Trophoblast cell (in vitro differentiated cells and primary cell): ENCODE measurements around the gene INAVA.
"Not testable (repeated sequence)": the region's sequence is repeated elsewhere in the genome, so short reads cannot be mapped to it uniquely, and the experiment has no call there.

Source experiments
- DNase-seq, 2 donors: peaks; one replicate each; pipeline ENCODE4 v3.0.0-alpha.2; 2016
- H2AFZ ChIP-seq: 2 replicates; pipeline ENCODE4 v1.6.1; 2013; ENCODE audit warnings: low read length, moderate library complexity, mild to moderate bottlenecking; ENCODE audit not compliant: insufficient read depth, poor library complexity
- H2AK5ac ChIP-seq: 2 replicates; pipeline ENCODE4 v1.6.1; 2013; ENCODE audit warnings: mild to moderate bottlenecking, low read length
- H2BK120ac ChIP-seq: 2 replicates; pipeline ENCODE4 v1.6.1; 2013; ENCODE audit warnings: low read length, mild to moderate bottlenecking, moderate library complexity; ENCODE audit not compliant: insufficient read depth, poor library complexity
- H2BK12ac ChIP-seq: 2 replicates; pipeline ENCODE4 v1.6.1; 2013; ENCODE audit warnings: mild to moderate bottlenecking, low read length, moderate library complexity
- H2BK5ac ChIP-seq: 2 replicates; pipeline ENCODE4 v1.6.1; 2013; ENCODE audit warnings: low read length, low read depth, moderate library complexity, mild to moderate bottlenecking; ENCODE audit not compliant: poor library complexity
- H3K14ac ChIP-seq: 2 replicates; pipeline ENCODE4 v1.6.1; 2013; ENCODE audit warnings: mild to moderate bottlenecking, low read length
- H3K18ac ChIP-seq: 2 replicates; pipeline ENCODE4 v1.6.1; 2013; ENCODE audit warnings: mild to moderate bottlenecking, low read length
- H3K23ac ChIP-seq: 2 replicates; pipeline ENCODE4 v1.6.1; 2013; ENCODE audit warnings: low read length
- H3K27ac ChIP-seq: 2 replicates; pipeline ENCODE4 v1.5.1; 2013; ENCODE audit warnings: low read depth, mild to moderate bottlenecking, inconsistent platforms, low read length, moderate library complexity
- H3K27me3 ChIP-seq: 2 replicates; pipeline ENCODE4 v1.6.1; 2013; ENCODE audit warnings: inconsistent platforms, mild to moderate bottlenecking, low read length, moderate library complexity; ENCODE audit not compliant: insufficient read depth
- H3K36me3 ChIP-seq, 2 experiments: 1 replicate in 1 of 2; 2 replicates in 1 of 2; pipeline ENCODE4 v1.6.1; 2013; ENCODE audit warnings: low read length in 2 of 2, mild to moderate bottlenecking in 2 of 2, moderate library complexity in 1 of 2; ENCODE audit not compliant: insufficient read depth in 2 of 2, control insufficient read depth in 1 of 2
- H3K4ac ChIP-seq: 2 replicates; pipeline ENCODE4 v1.6.1; 2013; ENCODE audit warnings: low read depth, mild to moderate bottlenecking, low read length, moderate library complexity
- H3K4me1 ChIP-seq, 2 experiments: 1 replicate in 1 of 2; 2 replicates in 1 of 2; pipeline ENCODE4 v1.6.1; 2013; ENCODE audit warnings: low read length in 2 of 2, mild to moderate bottlenecking in 2 of 2, moderate library complexity in 1 of 2; ENCODE audit not compliant: insufficient read depth in 2 of 2, control insufficient read depth in 1 of 2
- H3K4me2 ChIP-seq: 2 replicates; pipeline ENCODE4 v1.6.1; 2013; ENCODE audit warnings: inconsistent platforms, mild to moderate bottlenecking, low read length, moderate library complexity
- H3K4me3 ChIP-seq: 2 replicates; pipeline ENCODE4 v1.5.1; 2013; ENCODE audit warnings: mild to moderate bottlenecking, low read depth, low read length, inconsistent platforms
- H3K79me1 ChIP-seq: one replicate; pipeline ENCODE4 v1.6.1; 2013; ENCODE audit warnings: low read length
- H3K79me2 ChIP-seq: 2 replicates; pipeline ENCODE4 v1.6.1; 2013; ENCODE audit warnings: low read length, mild to moderate bottlenecking; ENCODE audit not compliant: control insufficient read depth, insufficient read depth, poor library complexity
- H3K9ac ChIP-seq: 2 replicates; pipeline ENCODE4 v1.6.1; 2013; ENCODE audit warnings: mild to moderate bottlenecking, low read length
- H3K9me3 ChIP-seq: 2 replicates; pipeline ENCODE4 v1.6.1; 2013; ENCODE audit warnings: low read depth, mild to moderate bottlenecking, control low read depth, inconsistent platforms, low read length; ENCODE audit not compliant: insufficient read depth
- H4K12ac ChIP-seq: 2 replicates; pipeline ENCODE4 v1.6.1; 2013; ENCODE audit warnings: low read depth, mild to moderate bottlenecking, low read length, moderate library complexity
- H4K8ac ChIP-seq: 2 replicates; pipeline ENCODE4 v1.6.1; 2013; ENCODE audit warnings: low read depth, mild to moderate bottlenecking, low read length, moderate library complexity
- H4K91ac ChIP-seq: one replicate; pipeline ENCODE4 v1.6.1; 2013; ENCODE audit warnings: low read depth, mild to moderate bottlenecking, low read length, moderate library complexity
- WGBS: extraction: QIAGEN DNeasy Blood & Tissue Kit; methylation state at CpG from one replicate; pipeline ENCODE4 v1.1.7; 2013; ENCODE audit warnings: missing lambda C conversion rate; ENCODE audit not compliant: insufficient read length, insufficient coverage; ENCODE audit errors: extremely low coverage; 5-methylcytosine and 5-hydroxymethylcytosine counted together

INAVA gene

GRCh38 chr1:200909757-200910239 lies 15.1 kb downstream of the INAVA start:
- Histone ChIP-seq H2AFZ (no peak overlapping the region), H3K36me3 (peaks cover 49 to 57% of the 10 kb centered on the region in 2 experiments), H4K12ac (no peak overlapping the region), H2BK12ac (no peak overlapping the region), H3K14ac (no peak overlapping the region), H4K8ac (no peak overlapping the region), H3K79me1 (no peaks in the 10 kb centered on the region), H4K91ac (no peak overlapping the region), H3K4me2 (no peak overlapping the region), H3K79me2 (no peaks in the 10 kb centered on the region), H3K9ac (no peak overlapping the region), H3K27ac (no peak overlapping the region), H3K4ac (no peak overlapping the region), H3K23ac (no peak overlapping the region), H3K9me3 (no peaks in the 10 kb centered on the region), H3K18ac (no peak overlapping the region), H3K4me1 (peaks cover 8 to 11% of the 10 kb centered on the region in 2 experiments), H2BK120ac (no peak overlapping the region), H3K4me3 (no peak overlapping the region), H2BK5ac (no peak overlapping the region), H2AK5ac (no peak overlapping the region), H3K27me3 (no peaks in the 10 kb centered on the region)
- WGBS, result no CpG with 5 or more reads among the region's 4 CpGs
- DNase-seq, result no peak

GRCh38 chr1:200911361-200911760 lies 16.7 kb downstream of the INAVA start:
- no peak overlapping the region for H2AK5ac ChIP-seq
- no peak overlapping the region for H3K23ac ChIP-seq
- no peak for DNase-seq
- H4K91ac ChIP-seq, result no peak overlapping the region
- no peak overlapping the region for H2AFZ ChIP-seq
- no peak overlapping the region for H3K14ac ChIP-seq
- H3K36me3 ChIP-seq, result peaks cover 52 to 57% of the 10 kb centered on the region in 2 experiments
- H2BK120ac ChIP-seq, result no peak overlapping the region
- no CpG with 5 or more reads among the region's 24 CpGs for WGBS
- H3K79me2 ChIP-seq, result no peaks in the 10 kb centered on the region
- H3K4me3 ChIP-seq, result no peak overlapping the region
- no peak overlapping the region for H2BK5ac ChIP-seq
- H3K18ac ChIP-seq, result peak overlapping the region; percentile 40
- H3K27ac ChIP-seq, result no peak overlapping the region
- H3K9me3 ChIP-seq, result no peaks in the 10 kb centered on the region
- H3K4ac ChIP-seq, result no peak overlapping the region
- peaks cover 12 to 13% of the 10 kb centered on the region in 2 experiments for H3K4me1 ChIP-seq
- H3K27me3 ChIP-seq, result no peaks in the 10 kb centered on the region
- no peaks in the 10 kb centered on the region for H3K79me1 ChIP-seq
- no peak overlapping the region for H4K8ac ChIP-seq
- no peak overlapping the region for H3K9ac ChIP-seq
- H4K12ac ChIP-seq, result no peak overlapping the region
- H3K4me2 ChIP-seq, result no peak overlapping the region
- H2BK12ac ChIP-seq, result no peak overlapping the region

GRCh38 chr1:200911936-200912335 lies 17.2 kb downstream of the INAVA start:
- H3K4me1 ChIP-seq, result peaks cover 17 to 19% of the 10 kb centered on the region in 2 experiments
- H3K9me3 ChIP-seq, DNase-seq, H3K79me1 ChIP-seq, H2BK12ac ChIP-seq, H3K9ac ChIP-seq, H3K14ac ChIP-seq, H3K23ac ChIP-seq, H4K12ac ChIP-seq, H3K79me2 ChIP-seq, H2AFZ ChIP-seq, H4K91ac ChIP-seq, H3K4me3 ChIP-seq, H3K4ac ChIP-seq, H4K8ac ChIP-seq, H2BK120ac ChIP-seq, H3K4me2 ChIP-seq, H2BK5ac ChIP-seq, H3K27me3 ChIP-seq, H2AK5ac ChIP-seq, H3K18ac ChIP-seq, H3K27ac ChIP-seq: not testable (repeated sequence)
- WGBS, result no CpG with 5 or more reads among the region's 21 CpGs
- H3K36me3 ChIP-seq, result peaks cover 52 to 57% of the 10 kb centered on the region in 2 experiments

- no peak for DNase-seq
- no peak overlapping the region for H3K4me2 ChIP-seq
These were observed 18.2 kb downstream of the INAVA start for GRCh38 chr1:200912737-200913407.

More at GRCh38 chr1:200912737-200913407, 18.2 kb downstream of the INAVA start:
- Histone ChIP-seq H2BK5ac (no peak overlapping the region), H2AK5ac (no peak overlapping the region), H4K91ac (no peak overlapping the region), H3K4me1 (peaks cover 21 to 23% of the 10 kb centered on the region in 2 experiments), H3K79me1 (peaks cover 6% of the 10 kb centered on the region), H3K79me2 (no peaks in the 10 kb centered on the region), H3K18ac (no peak overlapping the region), H3K9me3 (no peaks in the 10 kb centered on the region), H2AFZ (no peak overlapping the region), H2BK120ac (no peak overlapping the region), H3K9ac (no peak overlapping the region), H3K4ac (no peak overlapping the region), H2BK12ac (no peak overlapping the region), H4K8ac (no peak overlapping the region), H3K23ac (no peak overlapping the region), H3K36me3 (peaks cover 49 to 54% of the 10 kb centered on the region in 2 experiments), H3K27ac (no peak overlapping the region), H3K4me3 (no peak overlapping the region), H4K12ac (no peak overlapping the region), H3K27me3 (no peaks in the 10 kb centered on the region), H3K14ac (no peak overlapping the region)
- WGBS, result no CpG with 5 or more reads among the region's 13 CpGs
